Liver (tissue), 9 donors: ENCODE measurements around the gene NR2C2AP. TPM values are rescaled to one million over a fixed set of nuclear protein-coding genes. Genes with fewer than 3 reads are reported as not detected.

ENCODE experiments used
- DNase-seq: peaks from one replicate; pipeline ENCODE4 v3.0.0-alpha.2; 2017; ENCODE audit warnings: low spot score
- H3K27ac ChIP-seq, 2 donors: one replicate each; pipeline ENCODE4 v1.7.0; 2013; ENCODE audit warnings: inconsistent platforms in 2 of 2, low read length in 2 of 2, control low read depth in 1 of 2, low read depth in 1 of 2, mild to moderate bottlenecking in 1 of 2
- H3K27me3 ChIP-seq, 4 donors: one replicate each; pipeline versions ENCODE4 v1.6.1 to v1.7.0; 2013; ENCODE audit warnings: low read length in 3 of 4, inconsistent platforms in 1 of 4, mild to moderate bottlenecking in 1 of 4, moderate library complexity in 1 of 4; ENCODE audit not compliant: control insufficient read depth in 4 of 4, insufficient read depth in 4 of 4
- H3K36me3 ChIP-seq, 4 donors: one replicate each; pipeline versions ENCODE4 v1.6.1 to v1.7.0; 2013; ENCODE audit warnings: low read length in 3 of 4, mild to moderate bottlenecking in 3 of 4, low read depth in 1 of 4, moderate library complexity in 1 of 4; ENCODE audit not compliant: control insufficient read depth in 4 of 4, insufficient read depth in 3 of 4
- H3K4me1 ChIP-seq, 4 donors: one replicate each; pipeline versions ENCODE4 v1.6.1 to v1.7.0; 2013; ENCODE audit warnings: low read length in 3 of 4, mild to moderate bottlenecking in 3 of 4, moderate library complexity in 1 of 4; ENCODE audit not compliant: control insufficient read depth in 4 of 4, insufficient read depth in 4 of 4
- H3K4me3 ChIP-seq, 3 donors: one replicate each; pipeline versions ENCODE4 v1.6.1 to v1.7.0; 2013; ENCODE audit warnings: low read length in 3 of 3, control low read depth in 1 of 3, low read depth in 1 of 3, mild to moderate bottlenecking in 1 of 3
- H3K9ac ChIP-seq, 2 donors: one replicate each; pipeline ENCODE4 v1.7.0; 2013; ENCODE audit warnings: low read length in 2 of 2, mild to moderate bottlenecking in 2 of 2, moderate library complexity in 2 of 2, control low read depth in 1 of 2, low read depth in 1 of 2
- H3K9me3 ChIP-seq, 4 donors: one replicate each; pipeline versions ENCODE4 v1.6.1 to v1.7.0; 2013; ENCODE audit warnings: low read length in 3 of 4; ENCODE audit not compliant: control insufficient read depth in 4 of 4
- EGR1 ChIP-seq, 2 donors: IDR thresholded peaks; 2 replicates each; pipeline ENCODE4 v1.6.1; 2016 to 2018; ENCODE audit warnings: antibody characterized with exemption in 2 of 2, low read depth in 2 of 2
- FOXA1 ChIP-seq: IDR thresholded peaks from 2 replicates; pipeline ENCODE4 v1.6.1; 2016; ENCODE audit warnings: antibody characterized with exemption
- FOXA2 ChIP-seq: IDR thresholded peaks from 2 replicates; pipeline ENCODE4 v1.6.1; 2016; ENCODE audit warnings: antibody characterized with exemption
- GABPA ChIP-seq, 2 donors: IDR thresholded peaks in 1 of 2; conservative IDR thresholded peaks in 1 of 2; 2 replicates each; pipeline ENCODE4 v1.6.1; 2016; ENCODE audit warnings: antibody characterized with exemption in 2 of 2, mild to moderate bottlenecking in 1 of 2, moderate library complexity in 1 of 2
- HNF4A ChIP-seq, 2 donors: conservative IDR thresholded peaks; 2 replicates each; pipeline ENCODE4 v1.6.1; 2016; ENCODE audit warnings: antibody characterized with exemption in 2 of 2, mild to moderate bottlenecking in 2 of 2
- HNF4G ChIP-seq: IDR thresholded peaks from 2 replicates; pipeline ENCODE4 v1.6.1; 2016; ENCODE audit warnings: antibody characterized with exemption
- JUND ChIP-seq, 2 donors: IDR thresholded peaks; 2 replicates each; pipeline ENCODE4 v1.6.1; 2016; ENCODE audit warnings: antibody characterized with exemption in 2 of 2
- RXRA ChIP-seq, 2 donors: IDR thresholded peaks; 2 replicates each; pipeline ENCODE4 v1.6.1; 2017 to 2018; ENCODE audit warnings: antibody characterized with exemption in 2 of 2, mild to moderate bottlenecking in 1 of 2
- SP1 ChIP-seq: IDR thresholded peaks from 2 replicates; pipeline ENCODE4 v1.6.1; 2018; ENCODE audit warnings: antibody characterized with exemption, mild to moderate bottlenecking
- YY1 ChIP-seq: IDR thresholded peaks from 2 replicates; pipeline ENCODE4 v1.6.1; 2016; ENCODE audit warnings: antibody characterized with exemption, mild to moderate bottlenecking
- WGBS: extraction: QIAGEN DNeasy Blood & Tissue Kit; methylation state at CpG from one replicate; pipeline ENCODE4 v1.1.7; 2013; 5-methylcytosine and 5-hydroxymethylcytosine counted together
- polyA plus RNA-seq, 2 donors: library from polyadenylated mRNA; stranded (reverse) in 1 of 2; unstranded in 1 of 2; fragments of 200-250 nt in 1 of 2; fragments of >200 nt in 1 of 2; fragmentation: Nextera tagmentation in 1 of 2; extraction: Ambion mirVana in 1 of 2; gene quantifications; one replicate each; pipeline versions ENCODE4 v1.2.1 to v1.2.3, GENCODE V29; 2013 to 2015
- total RNA-seq, 2 donors: library from RNA; depleted of rRNA; stranded (reverse); fragments of >200 nt; gene quantifications; one replicate each; pipeline ENCODE4 v1.2.3, GENCODE V29; 2014
- TF ChIP-seq, protein P1 (sequence below): fragments of 150-350 bp; IDR thresholded peaks from 2 replicates; pipeline ENCODE4 v1.5.1; 2017; ENCODE audit warnings: improper control_type of control experiment, low read depth, low read length; ENCODE audit not compliant: missing input control
- TF ChIP-seq, protein P2 (sequence below): IDR thresholded peaks from 2 replicates; pipeline ENCODE4 v1.6.1; 2016; ENCODE audit warnings: antibody characterized with exemption
- TF ChIP-seq, protein P3 (sequence below): IDR thresholded peaks from 2 replicates; pipeline ENCODE4 v1.6.1; 2016; ENCODE audit warnings: antibody characterized with exemption, mild to moderate bottlenecking
- TF ChIP-seq, protein P4 (sequence below): IDR thresholded peaks from 2 replicates; pipeline ENCODE4 v1.6.1; 2016; ENCODE audit warnings: antibody characterized with exemption
- TF ChIP-seq, protein P5 (sequence below): IDR thresholded peaks from 2 replicates; pipeline ENCODE4 v1.6.1; 2016; ENCODE audit warnings: antibody characterized with exemption
- donor health status: healthy.
- donor health status: healthy.
- donor health status: healthy.
- donor health status: healthy.
- donor health status: healthy.

The NR2C2AP gene
- total and polyA plus RNA-seq, 4 donors: 3.4 to 5.7 (median 4.1) TPM

DNA sequence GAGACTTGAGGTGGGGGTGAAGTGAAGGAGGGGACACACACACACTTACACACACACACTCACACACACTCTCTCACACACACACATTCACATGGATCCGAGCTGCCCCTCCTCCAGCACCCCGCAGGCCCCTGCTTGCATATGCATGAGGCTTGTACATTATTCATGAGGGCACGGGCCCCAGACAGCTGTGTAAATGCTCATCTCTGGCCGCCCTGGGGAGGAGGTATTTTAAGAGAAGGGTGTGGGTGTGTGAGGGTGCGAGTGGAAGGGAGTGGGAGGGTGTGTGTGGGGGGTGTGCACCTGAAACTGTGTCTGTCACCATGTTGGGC lies 10.9 kb upstream of the NR2C2AP start:
- Histone ChIP-seq H3K36me3 (no peaks in the 10 kb centered on the region), H3K9ac (no peak overlapping the region), H3K9me3 (no peaks in the 10 kb centered on the region), H3K27ac (no peak overlapping the region), H3K4me1 (no peaks in the 10 kb centered on the region), H3K27me3 (peaks cover 0 to 5% (median 4%) of the 10 kb centered on the region in 4 donors), H3K4me3 (no peak overlapping the region)
- TF ChIP-seq, protein P1, sequence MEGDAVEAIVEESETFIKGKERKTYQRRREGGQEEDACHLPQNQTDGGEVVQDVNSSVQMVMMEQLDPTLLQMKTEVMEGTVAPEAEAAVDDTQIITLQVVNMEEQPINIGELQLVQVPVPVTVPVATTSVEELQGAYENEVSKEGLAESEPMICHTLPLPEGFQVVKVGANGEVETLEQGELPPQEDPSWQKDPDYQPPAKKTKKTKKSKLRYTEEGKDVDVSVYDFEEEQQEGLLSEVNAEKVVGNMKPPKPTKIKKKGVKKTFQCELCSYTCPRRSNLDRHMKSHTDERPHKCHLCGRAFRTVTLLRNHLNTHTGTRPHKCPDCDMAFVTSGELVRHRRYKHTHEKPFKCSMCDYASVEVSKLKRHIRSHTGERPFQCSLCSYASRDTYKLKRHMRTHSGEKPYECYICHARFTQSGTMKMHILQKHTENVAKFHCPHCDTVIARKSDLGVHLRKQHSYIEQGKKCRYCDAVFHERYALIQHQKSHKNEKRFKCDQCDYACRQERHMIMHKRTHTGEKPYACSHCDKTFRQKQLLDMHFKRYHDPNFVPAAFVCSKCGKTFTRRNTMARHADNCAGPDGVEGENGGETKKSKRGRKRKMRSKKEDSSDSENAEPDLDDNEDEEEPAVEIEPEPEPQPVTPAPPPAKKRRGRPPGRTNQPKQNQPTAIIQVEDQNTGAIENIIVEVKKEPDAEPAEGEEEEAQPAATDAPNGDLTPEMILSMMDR: no peak
- TF ChIP-seq, protein P2, sequence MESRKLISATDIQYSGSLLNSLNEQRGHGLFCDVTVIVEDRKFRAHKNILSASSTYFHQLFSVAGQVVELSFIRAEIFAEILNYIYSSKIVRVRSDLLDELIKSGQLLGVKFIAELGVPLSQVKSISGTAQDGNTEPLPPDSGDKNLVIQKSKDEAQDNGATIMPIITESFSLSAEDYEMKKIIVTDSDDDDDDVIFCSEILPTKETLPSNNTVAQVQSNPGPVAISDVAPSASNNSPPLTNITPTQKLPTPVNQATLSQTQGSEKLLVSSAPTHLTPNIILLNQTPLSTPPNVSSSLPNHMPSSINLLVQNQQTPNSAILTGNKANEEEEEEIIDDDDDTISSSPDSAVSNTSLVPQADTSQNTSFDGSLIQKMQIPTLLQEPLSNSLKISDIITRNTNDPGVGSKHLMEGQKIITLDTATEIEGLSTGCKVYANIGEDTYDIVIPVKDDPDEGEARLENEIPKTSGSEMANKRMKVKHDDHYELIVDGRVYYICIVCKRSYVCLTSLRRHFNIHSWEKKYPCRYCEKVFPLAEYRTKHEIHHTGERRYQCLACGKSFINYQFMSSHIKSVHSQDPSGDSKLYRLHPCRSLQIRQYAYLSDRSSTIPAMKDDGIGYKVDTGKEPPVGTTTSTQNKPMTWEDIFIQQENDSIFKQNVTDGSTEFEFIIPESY: no peak
- TF ChIP-seq, protein P3, sequence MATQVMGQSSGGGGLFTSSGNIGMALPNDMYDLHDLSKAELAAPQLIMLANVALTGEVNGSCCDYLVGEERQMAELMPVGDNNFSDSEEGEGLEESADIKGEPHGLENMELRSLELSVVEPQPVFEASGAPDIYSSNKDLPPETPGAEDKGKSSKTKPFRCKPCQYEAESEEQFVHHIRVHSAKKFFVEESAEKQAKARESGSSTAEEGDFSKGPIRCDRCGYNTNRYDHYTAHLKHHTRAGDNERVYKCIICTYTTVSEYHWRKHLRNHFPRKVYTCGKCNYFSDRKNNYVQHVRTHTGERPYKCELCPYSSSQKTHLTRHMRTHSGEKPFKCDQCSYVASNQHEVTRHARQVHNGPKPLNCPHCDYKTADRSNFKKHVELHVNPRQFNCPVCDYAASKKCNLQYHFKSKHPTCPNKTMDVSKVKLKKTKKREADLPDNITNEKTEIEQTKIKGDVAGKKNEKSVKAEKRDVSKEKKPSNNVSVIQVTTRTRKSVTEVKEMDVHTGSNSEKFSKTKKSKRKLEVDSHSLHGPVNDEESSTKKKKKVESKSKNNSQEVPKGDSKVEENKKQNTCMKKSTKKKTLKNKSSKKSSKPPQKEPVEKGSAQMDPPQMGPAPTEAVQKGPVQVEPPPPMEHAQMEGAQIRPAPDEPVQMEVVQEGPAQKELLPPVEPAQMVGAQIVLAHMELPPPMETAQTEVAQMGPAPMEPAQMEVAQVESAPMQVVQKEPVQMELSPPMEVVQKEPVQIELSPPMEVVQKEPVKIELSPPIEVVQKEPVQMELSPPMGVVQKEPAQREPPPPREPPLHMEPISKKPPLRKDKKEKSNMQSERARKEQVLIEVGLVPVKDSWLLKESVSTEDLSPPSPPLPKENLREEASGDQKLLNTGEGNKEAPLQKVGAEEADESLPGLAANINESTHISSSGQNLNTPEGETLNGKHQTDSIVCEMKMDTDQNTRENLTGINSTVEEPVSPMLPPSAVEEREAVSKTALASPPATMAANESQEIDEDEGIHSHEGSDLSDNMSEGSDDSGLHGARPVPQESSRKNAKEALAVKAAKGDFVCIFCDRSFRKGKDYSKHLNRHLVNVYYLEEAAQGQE: no peak
- TF ChIP-seq RXRA (IDR thresholded peaks at IDR 0.05) (no peak), SP1 (no peak), FOXA1 (no peak), HNF4A (conservative IDR thresholded peaks at IDR 0.05) (no peak), FOXA2 (no peak), EGR1 (IDR thresholded peaks at IDR 0.05; ENCODE audit: low read depth in 2 of 2) (no peak), HNF4G (no peak), GABPA (IDR thresholded peaks at IDR 0.05 in 1 of 2, conservative IDR thresholded peaks at IDR 0.05 in 1 of 2) (no peak), YY1 (no peak), JUND (IDR thresholded peaks at IDR 0.05) (no peak)
- TF ChIP-seq, protein P4, sequence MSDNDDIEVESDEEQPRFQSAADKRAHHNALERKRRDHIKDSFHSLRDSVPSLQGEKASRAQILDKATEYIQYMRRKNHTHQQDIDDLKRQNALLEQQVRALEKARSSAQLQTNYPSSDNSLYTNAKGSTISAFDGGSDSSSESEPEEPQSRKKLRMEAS: no peak
- TF ChIP-seq, protein P5, sequence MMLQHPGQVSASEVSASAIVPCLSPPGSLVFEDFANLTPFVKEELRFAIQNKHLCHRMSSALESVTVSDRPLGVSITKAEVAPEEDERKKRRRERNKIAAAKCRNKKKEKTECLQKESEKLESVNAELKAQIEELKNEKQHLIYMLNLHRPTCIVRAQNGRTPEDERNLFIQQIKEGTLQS: no peak
- DNase-seq: no peak
- 10% methylated on average over 5 of the region's 5 CpGs for WGBS
